ENCODE data around the gene UQCRC2.
"Not testable (repeated sequence)": the region's sequence is repeated elsewhere in the genome, so short reads cannot be mapped to it uniquely, and the experiment has no call there.

UQCRC2 gene

GRCh38 chr16:22013486-22013885 is 60.3 kb downstream of the UQCRC2 start:
- DNase-seq: no peak

- DNase-seq: no peak
Observed at GRCh38 chr16:22014271-22014873, 61.2 kb downstream of the UQCRC2 start.

- no peak for DNase-seq
Observed at GRCh38 chr16:22016927-22017326, 63.8 kb downstream of the UQCRC2 start.

GRCh38 chr16:22018559-22018958 is 65.4 kb downstream of the UQCRC2 start:
- DNase-seq: no peak

- no peak for DNase-seq
Observed at GRCh38 chr16:22022151-22022550, 69.0 kb downstream of the UQCRC2 start.

GRCh38 chr16:22023505-22023904 is 70.3 kb downstream of the UQCRC2 start:
- no peak for DNase-seq

GRCh38 chr16:22024785-22025184 is 71.6 kb downstream of the UQCRC2 start:
- not testable (repeated sequence) for DNase-seq

GRCh38 chr16:22027633-22028032 is 74.5 kb downstream of the UQCRC2 start:
- no peak for DNase-seq

- no peak for DNase-seq
Observed at GRCh38 chr16:22029632-22030031, 76.5 kb downstream of the UQCRC2 start.

- DNase-seq: no peak
Observed at GRCh38 chr16:22030087-22030812, 77.1 kb downstream of the UQCRC2 start.

GRCh38 chr16:22031483-22032083 is 78.4 kb downstream of the UQCRC2 start:
- DNase-seq: no peak

Data from GDM1 (cell line).